NCI-H345 treated with DMSO at 0.1 percent for 48 hours (cell line): ENCODE results near the gene PAK2.
"Not testable (repeated sequence)": the region's sequence is repeated elsewhere in the genome, so short reads cannot be mapped to it uniquely, and the experiment has no call there.

Experiments
- DNase-seq: peaks from one replicate; lab custom pipeline; 2025; ENCODE audit not compliant: unreplicated experiment; lab: John Stamatoyannopoulos, UW

The PAK2 gene

GRCh38 chr3:196736670-196737374, 2.8 kb upstream of the PAK2 start:
- DNase-seq, result no peak

GRCh38 chr3:196737655-196738054, 2.0 kb upstream of the PAK2 start:
- DNase-seq, result no peak

GRCh38 chr3:196740481-196741248, 1.0 kb downstream of the PAK2 start:
- peak; percentile 44 for DNase-seq

- no peak for DNase-seq
Observed at GRCh38 chr3:196741249-196741889, 1.7 kb downstream of the PAK2 start.

GRCh38 chr3:196743569-196743968, 3.9 kb downstream of the PAK2 start:
- DNase-seq, result not testable (repeated sequence)

- DNase-seq, result no peak
Observed at GRCh38 chr3:196749125-196749524, 9.5 kb downstream of the PAK2 start.

GRCh38 chr3:196753201-196753600, 13.5 kb downstream of the PAK2 start:
- no peak for DNase-seq

GRCh38 chr3:196754091-196754981, 14.7 kb downstream of the PAK2 start:
- no peak for DNase-seq

- DNase-seq, result no peak
Observed at GRCh38 chr3:196756732-196757131, 17.1 kb downstream of the PAK2 start.

- DNase-seq, result no peak
Observed at GRCh38 chr3:196757876-196758739, 18.5 kb downstream of the PAK2 start.

- DNase-seq, result no peak
Observed at GRCh38 chr3:196763179-196763578, 23.5 kb downstream of the PAK2 start.

- no peak for DNase-seq
Observed at GRCh38 chr3:196765454-196765853, 25.8 kb downstream of the PAK2 start.

- DNase-seq, result no peak
Observed at GRCh38 chr3:196771067-196771466, 31.4 kb downstream of the PAK2 start.

- no peak for DNase-seq
Observed at GRCh38 chr3:196772102-196772501, 32.4 kb downstream of the PAK2 start.

GRCh38 chr3:196772897-196773296, 33.2 kb downstream of the PAK2 start:
- DNase-seq, result no peak

- DNase-seq, result no peak
Observed at GRCh38 chr3:196774191-196774820, 34.6 kb downstream of the PAK2 start.

GRCh38 chr3:196774848-196775422, 35.3 kb downstream of the PAK2 start:
- no peak for DNase-seq

GRCh38 chr3:196775938-196776337, 36.3 kb downstream of the PAK2 start:
- DNase-seq, result no peak

- DNase-seq, result no peak
Observed at GRCh38 chr3:196777836-196778235, 38.2 kb downstream of the PAK2 start.
